Gastroesophageal sphincter (tissue), 4 donors: Measurements from ENCODE around the gene INSIG1. TPM values are rescaled to one million over a fixed set of nuclear protein-coding genes. Genes with fewer than 3 reads are reported as not detected.

Experiments
- ATAC-seq: fragments of 150-250 bp; one replicate; pipeline ENCODE4 v1.9.1; 2016; ENCODE audit warnings: mild to moderate bottlenecking, moderate library complexity
- H3K27ac ChIP-seq, 4 donors: fragments of 200-600 bp; sonication (generic) in 3 of 4; 1 replicate in 3 of 4; 2 replicates in 1 of 4; pipeline ENCODE4 v1.5.1; 2016 to 2019
- H3K27me3 ChIP-seq: fragments of 200-600 bp; sonication (generic); one replicate; pipeline ENCODE4 v1.5.1; 2019
- H3K36me3 ChIP-seq, 2 donors: fragments of 200-600 bp; sonication (generic); one replicate each; pipeline ENCODE4 v1.5.1; 2019; ENCODE audit warnings: control low read depth in 1 of 2
- H3K4me1 ChIP-seq, 3 donors: fragments of 200-600 bp; sonication (generic); 1 replicate in 2 of 3; 2 replicates in 1 of 3; pipeline ENCODE4 v1.5.1; 2016 to 2019; ENCODE audit warnings: control low read depth in 2 of 3
- H3K4me3 ChIP-seq, 2 donors: fragments of 200-600 bp; sonication (generic); one replicate each; pipeline ENCODE4 v1.5.1; 2019; ENCODE audit warnings: mild to moderate bottlenecking in 1 of 2, moderate library complexity in 1 of 2
- H3K9me3 ChIP-seq, 3 donors: fragments of 200-600 bp; sonication (generic); one replicate each; pipeline ENCODE4 v1.5.1; 2017 to 2019; ENCODE audit warnings: control low read depth in 2 of 3
- CTCF ChIP-seq, 4 experiments: fragments of 200-600 bp in 2 of 4; fragments of 450-650 bp in 2 of 4; sonication (generic) in 1 of 4; IDR thresholded peaks; one replicate each; pipeline ENCODE4 v1.5.1; 2017 to 2019; ENCODE audit warnings: antibody characterized with exemption in 4 of 4, mild to moderate bottlenecking in 2 of 4, moderate library complexity in 2 of 4
- EP300 ChIP-seq: sonication (generic); formaldehyde crosslinking; IDR thresholded peaks from one replicate; pipeline ENCODE4 v1.6.1; 2017; ENCODE audit warnings: antibody characterized with exemption, mild to moderate bottlenecking
- POLR2A ChIP-seq, 2 donors: fragments of 450-650 bp; IDR thresholded peaks; one replicate each; pipeline ENCODE4 v1.6.1; 2017; ENCODE audit warnings: antibody characterized with exemption in 2 of 2, mild to moderate bottlenecking in 2 of 2, moderate library complexity in 1 of 2
- POLR2AphosphoS5 ChIP-seq: sonication (generic); formaldehyde crosslinking; IDR thresholded peaks from one replicate; pipeline ENCODE4 v1.6.1; 2017; ENCODE audit warnings: antibody characterized with exemption
- WGBS, 2 donors: methylation state at CpG; one replicate each; pipeline ENCODE4 v1.1.5; 2018; ENCODE audit warnings: low coverage in 1 of 2; 5-methylcytosine and 5-hydroxymethylcytosine counted together
- total RNA-seq, 4 donors: library from RNA; depleted of rRNA; stranded (reverse); fragments of >200 nt; gene quantifications; one replicate each; pipeline ENCODE4 v1.1.0, GENCODE V29; 2016

The INSIG1 gene
- total RNA-seq, 4 donors from 2014 or later, result 18.8 to 52.1 (median 30.7) TPM

DNA sequence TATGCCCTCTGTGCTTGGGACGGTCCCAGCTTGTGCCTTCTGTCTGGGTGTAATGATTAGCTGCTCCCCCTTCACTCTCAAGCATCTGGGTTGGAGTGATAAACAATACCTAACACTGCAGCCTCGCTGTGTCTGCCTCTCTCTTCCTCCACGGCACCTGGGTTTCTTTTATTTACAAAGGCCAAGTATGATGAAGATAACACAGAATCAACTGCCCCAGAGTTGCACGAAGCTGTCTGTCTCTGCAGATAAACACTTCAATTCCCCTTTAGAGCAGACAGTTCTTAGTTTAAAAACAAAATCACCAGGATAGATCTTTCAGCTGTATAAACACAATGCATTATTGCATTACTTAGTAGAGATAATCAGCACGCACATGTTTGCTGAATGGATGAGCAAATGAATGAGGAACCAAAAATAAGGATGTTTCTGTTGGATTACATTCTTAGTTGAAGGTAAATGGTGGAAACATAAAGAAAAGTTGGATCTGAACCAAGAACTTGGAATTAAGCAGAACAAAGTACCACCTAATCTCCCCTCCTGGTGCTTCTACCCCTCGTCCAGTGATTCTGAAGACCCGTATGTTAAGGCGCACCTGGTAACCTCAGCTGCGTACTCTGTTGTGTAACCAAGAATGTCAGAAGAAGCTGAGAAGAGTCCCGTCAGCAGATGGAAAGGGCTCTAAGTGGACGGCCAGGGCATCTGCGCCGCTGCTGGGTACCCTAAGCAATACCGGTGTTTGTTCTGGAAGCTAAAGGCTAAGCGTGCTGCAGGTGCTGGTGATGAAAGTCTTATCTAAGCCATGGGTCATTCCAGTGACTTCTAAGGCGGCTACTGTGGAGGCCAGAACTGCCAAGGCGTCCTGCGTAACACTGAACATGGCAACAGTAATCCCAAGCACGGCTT, 26.6 kb downstream of the INSIG1 start:
- H3K36me3 ChIP-seq, result no peaks in the 10 kb centered on the region
- peaks cover 66% of the 10 kb centered on the region for H3K27me3 ChIP-seq
- no peak for ATAC-seq
- no peak overlapping the region for H3K27ac ChIP-seq
- WGBS, 2 donors, result 40 to 48% methylated on average over 10 to 14 of the region's 19 CpGs
- no peak overlapping the region for H3K4me3 ChIP-seq
- TF ChIP-seq POLR2A (IDR thresholded peaks at IDR 0.05), result no peak
- no peak for TF ChIP-seq CTCF (IDR thresholded peaks at IDR 0.05)
- no peak for TF ChIP-seq EP300
- no peak for TF ChIP-seq POLR2AphosphoS5
- H3K4me1 ChIP-seq, result no peaks in the 10 kb centered on the region
- no peaks in the 10 kb centered on the region for H3K9me3 ChIP-seq

DNA sequence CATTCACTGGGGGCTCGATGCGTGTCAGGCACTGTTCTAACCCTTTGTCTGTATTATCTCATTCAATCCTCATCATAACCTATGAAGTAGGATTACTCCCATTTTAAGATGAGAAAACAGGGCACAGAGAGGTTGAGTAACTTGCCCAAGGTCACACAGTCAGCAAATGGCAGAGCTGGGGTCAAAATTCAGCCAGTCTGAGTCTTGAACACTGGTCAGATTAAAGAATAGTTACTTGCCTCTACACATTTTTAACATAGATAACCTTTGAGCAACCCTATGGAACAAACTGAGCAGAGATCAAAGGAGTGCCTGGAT, 27.2 kb downstream of the INSIG1 start:
- WGBS, 2 donors, result 88 to 94% methylated on average over 2 of the region's 2 CpGs
- peaks cover 66% of the 10 kb centered on the region for H3K27me3 ChIP-seq
- no peaks in the 10 kb centered on the region for H3K36me3 ChIP-seq
- no peaks in the 10 kb centered on the region for H3K9me3 ChIP-seq
- TF ChIP-seq POLR2AphosphoS5 (no peak), POLR2A (IDR thresholded peaks at IDR 0.05) (no peak)
- H3K27ac ChIP-seq, result no peak overlapping the region
- ATAC-seq, result no peak
- no peak overlapping the region for H3K4me3 ChIP-seq
- H3K4me1 ChIP-seq, result no peaks in the 10 kb centered on the region

GRCh38 chr7:155326385-155326784, 28.7 kb downstream of the INSIG1 start:
- TF ChIP-seq EP300 (no peak), POLR2A (IDR thresholded peaks at IDR 0.05) (no peak), CTCF (IDR thresholded peaks at IDR 0.05) (no peak), POLR2AphosphoS5 (no peak)
- H3K27me3 ChIP-seq, result peaks cover 54% of the 10 kb centered on the region
- ATAC-seq, result no peak
- 11 to 60% methylated on average over 1 to 3 of the region's 9 CpGs for WGBS, 2 donors
- no peak overlapping the region for H3K4me3 ChIP-seq
- H3K4me1 ChIP-seq, result no peaks in the 10 kb centered on the region
- no peak overlapping the region for H3K27ac ChIP-seq
- no peaks in the 10 kb centered on the region for H3K9me3 ChIP-seq
- no peaks in the 10 kb centered on the region for H3K36me3 ChIP-seq

GRCh38 chr7:155327590-155328320, 30.1 kb downstream of the INSIG1 start:
- Histone ChIP-seq H3K4me1 (no peaks in the 10 kb centered on the region), H3K4me3 (no peak overlapping the region), H3K9me3 (no peaks in the 10 kb centered on the region), H3K36me3 (no peaks in the 10 kb centered on the region), H3K27me3 (peaks cover 44% of the 10 kb centered on the region), H3K27ac (no peak overlapping the region)
- TF ChIP-seq EP300, result no peak
- TF ChIP-seq POLR2AphosphoS5, result no peak
- no peak for TF ChIP-seq POLR2A (IDR thresholded peaks at IDR 0.05)
- TF ChIP-seq CTCF (IDR thresholded peaks at IDR 0.05), result no peak
- ATAC-seq, result no peak
- 50 to 65% methylated on average over 2 to 5 of the region's 13 CpGs for WGBS, 2 donors

DNA sequence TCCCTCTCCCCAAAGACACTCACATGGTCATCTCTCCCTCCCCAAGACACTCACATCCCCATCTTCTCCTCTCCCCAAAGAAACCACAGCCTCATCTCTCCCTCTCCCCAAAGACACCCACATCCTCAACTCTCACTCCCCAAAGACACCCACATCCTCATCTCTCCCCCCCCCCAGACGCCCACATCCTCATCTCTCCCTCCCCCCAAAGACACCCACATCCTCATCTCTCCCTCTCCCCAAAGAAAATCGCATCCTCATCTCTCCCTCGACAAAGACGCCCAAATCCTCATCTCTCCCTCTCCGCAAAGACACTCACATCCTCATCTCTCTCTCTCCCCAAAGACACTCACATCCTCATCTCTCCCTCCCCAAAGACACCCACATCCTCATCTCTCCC, 31.5 kb downstream of the INSIG1 start:
- no peaks in the 10 kb centered on the region for H3K4me1 ChIP-seq
- TF ChIP-seq EP300, result no peak
- no peak for TF ChIP-seq CTCF (IDR thresholded peaks at IDR 0.05)
- no peak for TF ChIP-seq POLR2AphosphoS5
- TF ChIP-seq POLR2A (IDR thresholded peaks at IDR 0.05), result no peak
- H3K9me3 ChIP-seq, result no peaks in the 10 kb centered on the region
- no peak overlapping the region for H3K4me3 ChIP-seq
- no peaks in the 10 kb centered on the region for H3K36me3 ChIP-seq
- H3K27ac ChIP-seq, result no peak overlapping the region
- ATAC-seq, result no peak
- peaks cover 39% of the 10 kb centered on the region for H3K27me3 ChIP-seq
- WGBS, 2 donors, result no CpG with 5 or more reads among the region's 5 CpGs
